T-helper 1 cell treated with Interleukin-12 subunit alpha and Interleukin-12 subunit beta and Interleukin-4 antibody, amounts not matched to agents 30 ng/mL and 1 ng/mL, for 36 hours (primary cell): Measurements from ENCODE around the gene STK11. TPM values are rescaled to one million over a fixed set of nuclear protein-coding genes. Genes with fewer than 3 reads are reported as not detected.

Experiments used
- intact Hi-C: fragments of 100-400 bp; cut with micrococcal nuclease; formaldehyde crosslinking; loops from one replicate; pipeline ENCODE4 v1.15.1; 2024
- total RNA-seq: library from RNA; stranded (reverse); gene quantifications from 2 replicates; pipeline ENCODE4 v1.2.3, GENCODE V29; 2022

Gene STK11
- total RNA-seq, 1 donor from 2014 or later, result 77.1 TPM

DNA sequence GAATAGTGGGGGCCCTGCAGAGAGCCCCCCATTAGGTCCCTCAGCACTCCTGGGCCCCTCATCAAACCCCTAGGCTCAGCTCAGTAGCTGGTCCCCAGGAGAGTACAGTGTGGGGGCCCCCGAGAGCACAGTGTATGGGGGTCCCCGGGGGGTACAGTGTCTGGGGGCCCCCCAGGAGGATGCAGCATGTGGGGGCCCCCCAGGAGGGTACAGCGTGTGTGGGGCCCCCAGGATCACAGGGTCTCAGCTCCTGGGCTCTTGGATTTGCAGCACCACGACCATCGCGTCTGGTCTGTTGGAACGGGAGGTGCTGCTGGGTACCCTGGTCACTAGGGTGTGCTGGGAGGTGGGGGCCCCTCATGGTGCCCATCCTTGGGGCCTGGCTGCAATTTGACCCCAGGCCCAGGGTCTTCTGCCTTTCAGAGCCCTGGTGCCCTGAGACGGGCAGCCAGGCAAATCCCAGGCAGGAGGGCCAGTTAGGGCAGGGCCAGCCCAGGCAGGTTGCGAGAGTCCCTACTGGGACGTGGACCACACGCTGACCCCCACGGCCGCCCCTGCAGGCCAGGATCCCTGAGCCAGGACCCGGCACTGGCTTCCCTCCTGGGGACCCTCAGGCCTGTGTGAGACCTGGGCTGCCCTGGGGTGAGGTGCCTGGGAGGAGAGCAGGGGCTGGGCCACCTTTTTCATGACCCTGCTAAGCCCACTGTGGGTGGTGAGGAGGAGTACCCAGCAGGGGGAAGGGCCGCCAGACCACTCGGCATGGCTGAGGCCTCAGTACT lies 18.7 kb downstream of the STK11 start:
- intact Hi-C loops, result no loop called here

- intact Hi-C loops, result no loop called here
Observed at GRCh38 chr19:1224847-1225246, 19.3 kb downstream of the STK11 start.

GRCh38 chr19:1225440-1226226 lies 20.1 kb downstream of the STK11 start:
- intact Hi-C loops, result no loop called here

DNA sequence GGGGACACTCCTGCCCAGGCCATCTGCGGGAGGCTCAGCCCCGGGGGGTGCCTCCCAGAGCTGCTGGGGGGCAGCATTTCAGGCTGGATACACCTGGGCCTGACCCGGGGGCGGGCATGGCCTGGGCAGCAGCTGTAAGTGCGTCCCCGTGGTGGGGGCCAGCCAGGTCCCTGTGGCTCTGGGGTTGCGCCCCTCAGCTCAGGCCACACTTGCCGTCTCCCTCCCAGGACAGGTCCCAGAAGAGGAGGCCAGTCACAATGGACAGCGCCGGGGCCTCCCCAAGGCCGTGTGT lies 20.6 kb downstream of the STK11 start:
- intact Hi-C loops, result no loop called here

DNA sequence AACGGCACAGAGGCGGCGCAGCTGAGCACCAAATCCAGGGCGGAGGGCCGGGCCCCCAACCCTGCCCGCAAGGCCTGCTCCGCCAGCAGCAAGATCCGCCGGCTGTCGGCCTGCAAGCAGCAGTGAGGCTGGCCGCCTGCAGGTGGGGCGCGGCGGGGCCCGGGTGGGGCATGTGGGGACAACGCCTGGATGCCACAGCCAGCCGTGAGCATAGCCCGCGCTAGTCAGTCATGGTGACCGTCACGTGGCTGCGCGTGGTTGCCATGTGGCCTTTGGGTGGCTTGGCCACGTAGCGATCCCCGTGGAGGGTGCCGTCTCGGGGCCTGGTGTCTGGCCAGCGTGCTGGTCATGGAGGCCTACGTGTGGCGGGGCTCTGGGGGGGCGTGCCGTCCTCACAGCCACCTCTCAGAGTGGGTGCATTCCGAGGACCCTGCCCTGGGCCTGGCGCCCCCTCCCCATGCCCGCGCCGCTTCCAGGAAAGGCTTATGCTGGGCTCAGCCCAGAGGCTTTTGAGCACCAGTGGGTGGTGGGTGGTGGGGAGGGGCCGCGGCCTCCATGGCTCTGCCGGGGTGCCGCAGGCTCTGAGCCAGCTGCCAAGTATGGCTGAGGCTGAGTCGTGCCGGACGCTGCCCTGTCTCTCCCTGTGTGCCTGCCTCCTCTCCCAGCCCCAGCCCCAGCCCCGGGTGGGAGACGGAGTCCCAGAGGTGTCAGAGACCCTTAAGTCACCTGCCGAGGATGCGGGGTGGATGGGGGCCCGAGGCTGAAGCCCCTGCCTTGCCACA lies 21.1 kb downstream of the STK11 start:
- intact Hi-C loops, result no loop called here

DNA sequence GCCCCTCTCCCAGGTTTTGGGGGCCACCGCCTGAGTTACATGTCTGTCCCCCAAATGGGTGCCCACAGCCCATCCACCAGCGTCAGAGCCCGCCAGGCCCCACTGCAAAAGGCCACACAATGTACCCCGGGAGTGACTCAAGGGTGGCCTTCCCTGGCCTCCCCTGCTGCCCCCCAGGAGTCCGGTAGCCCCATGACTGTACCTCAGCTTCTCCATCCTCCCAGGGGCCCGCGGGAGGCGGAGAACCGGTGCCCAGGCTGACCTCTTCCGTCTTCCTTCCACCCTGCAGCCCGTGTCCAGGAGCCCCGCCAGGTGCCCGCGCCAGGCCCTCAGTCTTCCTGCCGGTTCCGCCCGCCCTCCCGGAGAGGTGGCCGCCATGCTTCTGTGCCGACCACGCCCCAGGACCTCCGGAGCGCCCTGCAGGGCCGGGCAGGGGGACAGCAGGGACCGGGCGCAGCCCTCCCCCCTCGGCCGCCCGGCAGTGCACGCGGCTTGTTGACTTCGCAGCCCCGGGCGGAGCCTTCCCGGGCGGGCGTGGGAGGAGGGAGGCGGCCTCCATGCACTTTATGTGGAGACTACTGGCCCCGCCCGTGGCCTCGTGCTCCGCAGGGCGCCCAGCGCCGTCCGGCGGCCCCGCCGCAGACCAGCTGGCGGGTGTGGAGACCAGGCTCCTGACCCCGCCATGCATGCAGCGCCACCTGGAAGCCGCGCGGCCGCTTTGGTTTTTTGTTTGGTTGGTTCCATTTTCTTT lies 21.9 kb downstream of the STK11 start:
- intact Hi-C loops, result no loop called here

DNA sequence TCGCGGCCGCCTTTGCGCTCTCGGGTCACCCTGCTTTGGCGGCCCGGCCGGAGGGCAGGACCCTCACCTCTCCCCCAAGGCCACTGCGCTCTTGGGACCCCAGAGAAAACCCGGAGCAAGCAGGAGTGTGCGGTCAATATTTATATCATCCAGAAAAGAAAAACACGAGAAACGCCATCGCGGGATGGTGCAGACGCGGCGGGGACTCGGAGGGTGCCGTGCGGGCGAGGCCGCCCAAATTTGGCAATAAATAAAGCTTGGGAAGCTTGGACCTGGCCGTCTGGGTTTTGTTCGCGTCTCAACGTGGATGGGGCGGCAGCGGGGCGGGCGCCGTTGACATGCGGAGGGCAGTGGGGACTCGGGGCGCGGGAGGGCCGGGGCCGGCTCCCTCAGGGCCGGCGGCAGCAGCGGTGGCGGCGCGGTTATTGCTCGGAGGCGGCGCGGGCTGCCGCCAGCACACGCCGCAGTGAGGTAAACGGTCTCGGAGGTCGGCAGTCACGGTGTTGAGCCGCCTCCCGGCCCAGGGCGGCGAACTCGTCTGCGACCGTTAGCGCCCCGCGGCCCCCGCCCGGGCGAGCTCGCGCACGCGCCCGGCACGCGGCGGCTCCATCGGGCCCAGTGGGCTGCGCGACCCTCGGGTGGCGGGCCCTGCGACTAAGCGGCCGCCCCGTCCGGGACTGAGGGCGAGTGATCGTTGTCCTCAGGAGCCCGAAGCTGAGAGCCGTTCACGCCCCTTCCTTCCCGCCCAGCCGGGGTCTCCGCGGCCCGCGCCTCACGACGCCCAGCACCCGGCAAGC lies 22.8 kb downstream of the STK11 start:
- intact Hi-C loops, result no loop called here

- intact Hi-C loops, result no loop called here
Observed at GRCh38 chr19:1229056-1229923, 23.7 kb downstream of the STK11 start.

DNA sequence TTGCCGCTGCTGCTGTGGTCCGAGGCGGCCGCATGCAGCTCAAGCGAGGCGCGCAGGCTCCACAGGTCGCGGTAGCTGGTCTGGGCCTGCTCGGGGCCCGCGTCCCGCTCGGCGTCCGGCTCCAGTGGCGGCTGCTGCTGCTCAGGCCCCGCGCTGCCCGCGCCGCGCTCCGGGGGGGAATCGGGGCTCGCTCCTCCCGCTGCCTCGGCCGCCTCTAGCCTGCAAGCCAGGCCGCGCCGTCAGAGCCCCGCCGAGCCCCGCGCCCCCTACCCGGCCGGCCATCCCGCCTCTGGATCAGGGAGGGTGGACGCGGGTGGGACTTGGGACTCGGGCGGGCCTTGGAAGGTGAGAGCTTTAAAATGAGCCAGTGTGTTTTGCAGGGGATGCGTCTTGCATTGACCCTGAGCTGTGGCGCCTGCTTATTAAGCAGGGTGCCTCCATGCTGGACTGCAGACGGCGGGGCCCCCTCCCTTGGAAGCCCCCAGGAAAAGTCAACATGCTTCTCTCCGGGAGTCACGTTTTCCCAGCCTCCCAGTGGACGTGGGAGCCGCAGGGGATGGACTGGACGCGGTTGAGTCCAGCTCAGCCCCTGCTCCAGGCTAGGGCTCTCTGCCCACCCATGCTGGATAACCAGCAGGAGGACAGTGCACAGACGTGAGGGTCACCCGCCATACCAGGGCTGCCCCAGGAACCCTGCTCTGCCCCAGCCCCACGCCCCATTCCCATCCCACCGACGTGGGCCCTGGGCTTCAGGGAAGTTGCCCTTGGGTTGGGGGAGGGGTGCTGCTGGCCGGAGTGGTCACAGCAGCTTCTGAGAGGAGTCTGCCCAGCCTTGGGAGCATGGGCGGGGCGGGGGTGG lies 24.6 kb downstream of the STK11 start:
- intact Hi-C loops, result no loop called here

DNA sequence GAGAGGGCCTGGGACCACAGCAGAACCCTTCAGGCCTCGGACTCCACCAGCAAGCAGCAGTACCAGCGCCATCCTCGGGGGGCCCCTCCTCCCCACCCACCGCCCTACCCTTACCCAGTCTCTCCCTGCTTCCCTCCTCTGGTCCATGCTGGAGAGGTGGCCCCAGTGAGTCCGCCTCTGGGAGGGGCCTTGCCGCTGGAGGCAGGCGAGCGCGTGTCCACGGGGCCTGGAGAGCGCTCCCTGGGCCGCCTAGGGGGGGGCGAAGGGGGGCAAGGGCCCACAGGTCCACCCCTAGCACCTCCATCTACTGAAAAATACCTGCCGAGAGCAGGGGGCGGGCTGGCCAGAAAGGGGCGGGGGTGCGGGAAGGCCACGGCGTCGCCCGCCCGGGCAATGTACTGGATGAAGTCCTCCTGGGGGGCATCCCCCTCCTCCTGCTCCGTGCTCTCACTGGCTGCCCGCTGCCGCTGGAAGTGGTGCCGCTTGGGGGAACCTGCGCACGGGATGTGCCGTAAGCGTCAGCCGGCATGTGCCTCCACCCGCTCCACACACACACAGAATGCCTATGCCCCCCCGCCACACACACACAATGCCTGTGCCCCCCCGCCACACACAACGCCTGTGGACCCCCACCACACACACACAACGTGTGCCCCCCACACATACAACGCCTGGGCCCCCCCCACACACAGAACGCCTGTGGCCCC lies 25.4 kb downstream of the STK11 start:
- intact Hi-C loops, result no loop called here

GRCh38 chr19:1231729-1232637 lies 26.4 kb downstream of the STK11 start:
- intact Hi-C loops, result no loop called here

- intact Hi-C loops, result no loop called here
Observed at GRCh38 chr19:1232652-1233072, 27.1 kb downstream of the STK11 start.

GRCh38 chr19:1233115-1233667 lies 27.6 kb downstream of the STK11 start:
- intact Hi-C loops, result no loop called here

- intact Hi-C loops, result no loop called here
Observed at GRCh38 chr19:1234051-1234954, 28.7 kb downstream of the STK11 start.

DNA sequence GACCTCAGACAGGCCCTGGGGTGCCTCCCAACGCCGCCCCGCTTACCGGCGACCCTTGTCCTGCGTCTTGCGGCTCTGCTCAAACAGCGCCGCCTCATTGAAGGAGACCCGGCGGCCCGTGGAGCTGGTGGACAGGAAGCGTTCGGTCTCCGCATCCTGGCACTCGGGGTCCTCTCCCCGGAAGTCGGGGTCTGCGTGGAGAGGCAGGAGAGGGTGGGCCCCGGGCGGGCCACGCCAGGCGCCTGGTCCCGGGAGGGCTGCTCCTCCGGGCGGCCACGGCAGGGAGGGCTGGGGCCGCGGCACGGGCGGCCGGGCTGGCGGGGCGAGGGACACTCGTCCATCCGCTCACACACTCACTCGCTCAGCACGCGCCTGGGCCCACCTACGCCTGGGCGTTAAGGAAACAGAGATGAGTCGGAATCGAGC lies 29.4 kb downstream of the STK11 start:
- intact Hi-C loops, result no loop called here
